HG02623 (cell line): ENCODE data around the gene C5orf34.
"Not testable (repeated sequence)": the region's sequence is repeated elsewhere in the genome, so short reads cannot be mapped to it uniquely, and the experiment has no call there.

Source experiments
- ATAC-seq: cut with Tn5 transposase; IDR thresholded peaks from one replicate; pipeline ENCODE4 v1.9.1; 2021; ENCODE audit warnings: moderate library complexity; ENCODE audit not compliant: unreplicated experiment

The C5orf34 gene

GRCh38 chr5:43514816-43515677 lies at the start of gene C5orf34:
C5orf34 (minus strand) TSS chr5:43515148; CDS start chr5:43509339, 5,809 bp downstream.
- peak; percentile 99 for ATAC-seq

- no peak for ATAC-seq
Measured at GRCh38 chr5:43564289-43564850, 49.4 kb upstream of the C5orf34 start.

GRCh38 chr5:43563321-43563720 lies 48.4 kb upstream of the C5orf34 start:
- no peak for ATAC-seq

DNA sequence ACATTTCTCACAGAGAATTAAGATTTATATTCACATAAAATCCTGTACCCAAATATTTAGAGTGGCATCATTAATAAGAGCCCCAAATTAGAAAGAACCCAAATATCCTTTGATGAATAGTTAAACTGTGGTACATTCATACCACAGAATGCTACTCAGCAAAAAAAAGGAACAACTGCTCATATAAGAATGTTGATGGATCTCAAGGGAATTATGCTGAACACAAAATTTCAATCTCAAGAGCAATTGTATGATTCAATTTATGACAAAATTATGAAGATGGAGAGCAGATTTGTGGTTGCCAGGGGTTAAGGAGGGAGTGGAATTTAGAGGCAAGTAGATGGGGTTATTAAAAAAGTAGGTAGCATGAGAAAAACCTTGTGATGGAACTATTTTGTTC lies 46.4 kb upstream of the C5orf34 start:
- no peak for ATAC-seq

- no peak for ATAC-seq
Measured at GRCh38 chr5:43560128-43560527, 45.2 kb upstream of the C5orf34 start.

DNA sequence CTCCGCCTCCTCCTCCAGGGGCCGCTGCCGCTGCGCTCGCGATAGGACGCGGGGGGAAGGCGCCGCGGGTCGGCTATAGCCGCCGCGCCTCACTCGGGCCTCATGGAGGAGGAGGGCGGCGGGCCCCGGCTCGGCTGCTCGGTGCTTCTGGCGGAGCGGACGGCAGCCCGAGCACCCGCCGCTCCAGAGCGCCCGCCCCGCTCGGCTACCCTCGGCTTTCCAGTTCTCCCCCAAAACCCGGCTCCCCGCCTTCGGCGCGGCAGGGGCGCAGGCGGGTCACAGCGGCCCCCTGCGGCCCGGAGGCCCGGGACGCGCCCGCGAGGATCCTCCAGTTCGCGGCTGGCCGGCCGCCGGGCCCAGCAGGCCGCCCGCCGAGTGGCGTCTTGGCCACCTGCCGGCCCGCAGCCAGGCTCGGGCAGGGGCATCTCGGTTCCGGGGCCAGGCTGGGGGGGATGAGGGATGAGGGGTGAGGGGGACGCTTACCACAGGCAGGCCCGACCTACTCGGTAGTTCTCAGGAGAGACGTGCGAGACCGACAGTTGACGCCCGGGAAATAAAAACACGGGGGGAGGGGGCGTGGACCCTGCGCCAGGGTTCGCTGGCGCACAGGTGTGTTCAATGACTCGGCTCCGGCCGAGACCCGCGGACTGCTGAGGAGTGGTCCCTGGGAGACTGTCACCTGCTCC lies 42.1 kb upstream of the C5orf34 start, which contains the start of gene PAIP1:
PAIP1 (minus strand) TSS at position 221 of the 686 bp plus-strand sequence. CDS start 231 bp downstream, outside the sequence.
- peak; percentile 69 for ATAC-seq

GRCh38 chr5:43556607-43556856 lies 41.6 kb upstream of the C5orf34 start:
- peak; percentile 89 for ATAC-seq

GRCh38 chr5:43555895-43556606 lies 41.1 kb upstream of the C5orf34 start:
- ATAC-seq: no peak

DNA sequence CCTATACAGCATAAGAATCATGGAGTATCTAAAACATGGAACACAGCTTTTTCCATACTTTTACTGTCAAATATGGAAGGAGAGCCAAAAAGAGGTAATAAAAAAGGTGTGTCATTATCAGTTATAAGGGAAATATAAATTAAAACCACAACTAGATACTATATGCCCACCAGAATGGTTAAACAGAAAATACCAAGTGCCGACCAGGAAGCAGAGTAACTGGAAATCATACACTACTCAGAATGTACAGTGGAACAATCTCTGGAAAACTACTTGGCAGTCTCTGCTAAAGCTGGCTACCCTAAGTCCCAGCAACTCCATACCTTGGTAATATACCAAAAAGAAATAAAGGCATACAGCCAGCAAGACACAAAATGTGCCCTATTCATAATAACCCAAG lies 39.5 kb upstream of the C5orf34 start:
- ATAC-seq: no peak

DNA sequence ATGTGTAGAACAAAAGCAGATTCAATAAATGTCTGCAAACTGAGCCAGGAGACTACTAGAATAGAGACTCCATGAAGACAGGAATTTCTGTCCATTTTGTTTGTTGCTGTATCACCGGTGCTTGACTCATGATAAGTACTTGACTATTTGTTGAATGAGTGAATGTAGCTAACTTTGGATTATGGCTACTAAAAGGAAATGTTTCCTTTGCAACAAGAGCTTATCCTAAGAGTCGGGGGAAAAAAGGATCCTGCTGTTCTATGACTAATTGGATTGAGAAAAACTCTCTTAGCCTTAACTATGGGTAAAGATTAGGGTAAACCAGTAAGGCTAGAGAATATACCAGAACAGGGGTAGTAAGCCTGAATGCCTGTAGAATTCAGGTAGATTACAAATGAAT lies 38.4 kb upstream of the C5orf34 start:
- no peak for ATAC-seq

GRCh38 chr5:43551731-43552130 lies 36.8 kb upstream of the C5orf34 start:
- no peak for ATAC-seq

GRCh38 chr5:43549272-43549671 lies 34.3 kb upstream of the C5orf34 start:
- not testable (repeated sequence) for ATAC-seq

- no peak for ATAC-seq
Measured at GRCh38 chr5:43548358-43548757, 33.4 kb upstream of the C5orf34 start.

DNA sequence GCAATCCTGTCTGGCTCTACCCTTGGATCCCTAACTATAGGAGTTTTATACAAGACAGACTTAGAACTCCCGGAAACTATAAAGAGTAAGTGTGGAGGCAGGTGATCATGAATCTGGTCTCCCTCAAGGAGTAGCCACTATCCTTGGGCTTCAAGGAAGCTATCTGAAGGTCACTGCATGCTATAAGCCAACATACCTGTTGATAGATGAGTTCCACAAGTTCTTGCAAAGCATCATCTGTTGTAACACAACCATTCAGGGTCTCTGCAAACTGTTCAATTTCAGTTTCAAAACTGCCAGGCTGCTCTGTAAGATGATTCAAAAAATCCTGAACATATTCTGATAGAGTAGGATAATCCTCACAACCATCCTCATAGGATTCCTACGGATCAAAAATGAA lies 32.6 kb upstream of the C5orf34 start:
- no peak for ATAC-seq

- ATAC-seq: no peak
Measured at GRCh38 chr5:43543434-43543833, 28.5 kb upstream of the C5orf34 start.

GRCh38 chr5:43540746-43541145 lies 25.8 kb upstream of the C5orf34 start:
- ATAC-seq: no peak

GRCh38 chr5:43536972-43537371 lies 22.0 kb upstream of the C5orf34 start:
- ATAC-seq: no peak

DNA sequence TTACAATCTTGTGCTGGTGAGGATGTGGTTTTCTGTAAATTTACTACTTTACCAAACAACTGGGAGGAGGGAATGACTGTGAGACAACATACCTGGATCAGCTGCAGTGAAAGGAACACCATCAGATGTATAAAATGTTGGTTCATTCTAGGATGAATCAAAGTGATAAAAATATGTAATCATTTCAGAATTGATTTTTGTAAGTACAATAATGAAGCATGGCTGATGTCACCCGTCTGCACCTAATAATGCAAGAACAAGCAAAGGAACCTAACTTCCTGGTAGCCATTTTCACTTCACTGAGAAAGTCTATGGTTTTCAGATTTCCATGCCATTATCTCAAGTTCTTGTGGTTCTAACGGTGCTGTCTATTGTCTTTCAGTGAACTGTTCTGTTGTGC lies 18.7 kb upstream of the C5orf34 start:
- ATAC-seq: no peak

- no peak for ATAC-seq
Measured at GRCh38 chr5:43530648-43531047, 15.7 kb upstream of the C5orf34 start.

DNA sequence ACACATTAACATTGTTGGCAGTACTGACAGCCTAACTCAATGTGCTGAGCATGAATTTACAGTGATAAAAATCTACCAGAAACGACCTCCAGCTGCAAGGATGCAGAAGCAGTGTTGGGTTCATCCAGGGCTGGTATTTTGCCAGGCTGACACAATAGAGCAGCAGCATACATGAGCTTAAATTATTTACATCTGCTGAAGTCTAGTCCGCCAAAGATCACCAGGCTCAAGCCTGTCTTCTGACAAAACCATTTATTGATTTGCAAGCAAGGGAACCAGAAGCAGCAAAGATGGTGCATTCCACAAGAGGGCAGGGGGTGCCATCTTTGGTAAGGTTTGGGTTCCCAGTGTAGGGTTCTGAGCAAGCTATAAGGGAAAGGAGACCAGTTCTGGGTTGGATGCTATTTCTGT lies 8.7 kb upstream of the C5orf34 start:
- no peak for ATAC-seq

GRCh38 chr5:43520615-43521014 lies 5.7 kb upstream of the C5orf34 start:
- no peak for ATAC-seq
